H1 (cell line): Measurements from ENCODE around the gene KLHL40. TPM values are rescaled to one million over a fixed set of nuclear protein-coding genes. Genes with fewer than 3 reads are reported as not detected.

Source experiments
- CREB1 ChIP-seq: IDR thresholded peaks from 2 replicates; pipeline ENCODE4 v1.6.1; 2012; ENCODE audit warnings: inconsistent platforms
- GTF2F1 ChIP-seq: IDR thresholded peaks from 2 replicates; pipeline ENCODE4 v1.6.1; 2012; ENCODE audit warnings: low read depth, low read length, improper control_type of control experiment, borderline replicate concordance
- MAX ChIP-seq: IDR thresholded peaks from 2 replicates; pipeline ENCODE4 v1.6.1; 2012; ENCODE audit warnings: inconsistent platforms
- NRF1 ChIP-seq: IDR thresholded peaks from 2 replicates; pipeline ENCODE4 v1.6.1; 2011; ENCODE audit warnings: mild to moderate bottlenecking, low read depth, low read length, improper control_type of control experiment
- POLR2A ChIP-seq, 2 experiments: IDR thresholded peaks; 1 replicate in 1 of 2; 2 replicates in 1 of 2; pipeline ENCODE4 v1.6.1; 2011; ENCODE audit warnings: low read depth in 2 of 2, low read length in 2 of 2, mild to moderate bottlenecking in 2 of 2; ENCODE audit errors: control extremely low read depth in 1 of 2
- POLR2AphosphoS5 ChIP-seq: IDR thresholded peaks from 2 replicates; pipeline ENCODE4 v1.6.1; 2011; ENCODE audit warnings: low read depth, low read length
- TAF7 ChIP-seq: optimal IDR thresholded peaks from 2 replicates; pipeline ENCODE3; 2011; ENCODE audit warnings: low read depth, mild to moderate bottlenecking, inconsistent platforms, low read length, moderate library complexity, borderline replicate concordance
- polyA plus RNA-seq, 7 experiments: library from polyadenylated mRNA; depleted of rRNA in 3 of 7; stranded (reverse) in 5 of 7; unstranded in 2 of 7; fragments of >200 nt in 5 of 7; fragments of 200-250 nt in 2 of 7; gene quantifications; 1 replicate in 5 of 7; 2 replicates in 1 of 7; 4 replicates in 1 of 7; pipeline versions ENCODE4 v1.2.1 to v1.2.3, GENCODE V29; 2011 to 2013; ENCODE audit warnings: missing spikeins in 2 of 7, mixed read lengths in 2 of 7
- total RNA-seq: library from RNA; stranded (reverse); fragmentation: NEBNext Ultra II Directional; extraction: Animal tissue kit (Norgen Biotek cat#: 25700); gene quantifications from 2 replicates; pipeline ENCODE4 v1.2.1, GENCODE V29; 2021

The KLHL40 gene
- total and polyA plus RNA-seq, 2 of the 8 experiments (the other 6 are each of a cell fraction or from before 2014, with no cell fraction given) = 0.02 TPM; not detected in 1

GRCh38 chr3:42729404-42730145, 44.2 kb downstream of the KLHL40 start (continued):
- TF ChIP-seq GTF2F1 = no peak
- no peak for TF ChIP-seq CREB1
- no peak for TF ChIP-seq NRF1
- no peak for TF ChIP-seq POLR2A (IDR thresholded peaks at IDR 0.05; ENCODE audit: control extremely low read depth in 1 of 2, low read depth in 2 of 2, low read length in 2 of 2)
- TF ChIP-seq TAF7 = no peak
- TF ChIP-seq POLR2AphosphoS5 = no peak
- TF ChIP-seq MAX = no peak
